Choroid plexus epithelial cell (primary cell): ENCODE results near the gene CDK6.
A peak's percentile ranks its signal among the peaks of the same experiment; 100 is the strongest.

Source experiments
- DNase-seq: peaks from one replicate; pipeline ENCODE4 v3.0.0-alpha.2; 2010; ENCODE audit warnings: low read depth
- H3K4me3 ChIP-seq: 2 replicates; pipeline ENCODE4 v1.5.1; 2011; ENCODE audit warnings: low read depth, mild to moderate bottlenecking, control low read depth, low read length, moderate library complexity
- CTCF ChIP-seq: conservative IDR thresholded peaks from 2 replicates; pipeline ENCODE4 v1.5.1; 2011; ENCODE audit warnings: low read depth, mild to moderate bottlenecking, control low read depth, inconsistent platforms, low read length, moderate library complexity

Gene CDK6

GRCh38 chr7:92731335-92732063, 104.9 kb downstream of the CDK6 start:
- no peak for TF ChIP-seq CTCF
- peak; percentile 59 for DNase-seq
- H3K4me3 ChIP-seq: no peak overlapping the region

GRCh38 chr7:92730808-92731207, 105.6 kb downstream of the CDK6 start:
- no peak overlapping the region for H3K4me3 ChIP-seq
- no peak for TF ChIP-seq CTCF
- DNase-seq: no peak

GRCh38 chr7:92729751-92730150, 106.6 kb downstream of the CDK6 start:
- H3K4me3 ChIP-seq: no peak overlapping the region
- no peak for DNase-seq
- no peak for TF ChIP-seq CTCF

GRCh38 chr7:92729172-92729571, 107.2 kb downstream of the CDK6 start:
- DNase-seq: no peak
- no peak for TF ChIP-seq CTCF

GRCh38 chr7:92727755-92728154, 108.6 kb downstream of the CDK6 start:
- DNase-seq: no peak
- H3K4me3 ChIP-seq: no peak overlapping the region
- TF ChIP-seq CTCF: no peak

More at GRCh38 chr7:92729172-92729571, 107.2 kb downstream of the CDK6 start:
- no peak overlapping the region for H3K4me3 ChIP-seq

- no peak for DNase-seq
- no peak overlapping the region for H3K4me3 ChIP-seq
- no peak for TF ChIP-seq CTCF
Observed at GRCh38 chr7:92725161-92725925, 111.0 kb downstream of the CDK6 start.
